Adrenal gland (tissue), 12 donors: ENCODE results near the gene HBZ. TPM values are rescaled to one million over a fixed set of nuclear protein-coding genes. Genes with fewer than 3 reads are reported as not detected.

ENCODE experiments used
- DNase-seq, 7 donors: peaks; one replicate each; pipeline ENCODE4 v3.0.0-alpha.2; 2019 to 2020
- H3K27ac ChIP-seq, 5 donors: fragments of 200-600 bp; sonication (generic) in 4 of 5; 1 replicate in 3 of 5; 2 replicates in 2 of 5; pipeline versions ENCODE4 v1.5.1 to v1.8.0; 2016 to 2020; ENCODE audit warnings: mild to moderate bottlenecking in 1 of 5
- H3K27me3 ChIP-seq: fragments of 200-600 bp; 2 replicates; pipeline ENCODE4 v1.8.0; 2021
- H3K36me3 ChIP-seq, 2 donors: fragments of 200-600 bp; replicated peaks in 1 of 2; 1 replicate in 1 of 2; 2 replicates in 1 of 2; pipeline versions ENCODE4 v1.5.1 to v1.8.0; 2018 to 2022
- H3K4me1 ChIP-seq, 2 donors: fragments of 200-600 bp; replicated peaks in 1 of 2; 1 replicate in 1 of 2; 2 replicates in 1 of 2; pipeline versions ENCODE4 v1.5.1 to v1.8.0; 2018 to 2021
- H3K4me3 ChIP-seq, 4 donors: fragments of 200-600 bp; sonication (generic) in 3 of 4; one replicate each; pipeline ENCODE4 v1.5.1; 2016 to 2018
- H3K9me3 ChIP-seq, 3 donors: fragments of 200-600 bp; sonication (generic) in 1 of 3; replicated peaks in 1 of 3; 1 replicate in 2 of 3; 2 replicates in 1 of 3; pipeline versions ENCODE4 v1.5.1 to v1.8.0; 2016 to 2021
- CTCF ChIP-seq, 6 experiments: fragments of 450-650 bp in 4 of 6; fragments of 200-600 bp in 2 of 6; sonication (generic) in 1 of 6; IDR thresholded peaks; 1 replicate in 5 of 6; 2 replicates in 1 of 6; pipeline versions ENCODE4 v1.5.1 to v1.8.0; 2016 to 2021; ENCODE audit warnings: antibody characterized with exemption in 6 of 6, mild to moderate bottlenecking in 2 of 6, moderate library complexity in 1 of 6
- POLR2A ChIP-seq, 2 donors: fragments of 450-650 bp; IDR thresholded peaks; one replicate each; pipeline ENCODE4 v1.6.1; 2017; ENCODE audit warnings: antibody characterized with exemption in 2 of 2, mild to moderate bottlenecking in 2 of 2, moderate library complexity in 1 of 2
- WGBS, 4 donors: extraction: QIAGEN DNeasy Blood & Tissue Kit in 2 of 4; methylation state at CpG; one replicate each; pipeline versions ENCODE4 v1.1.5 to v1.1.7; 2013 to 2017; 5-methylcytosine and 5-hydroxymethylcytosine counted together
- intact Hi-C, 2 donors: fragments of 100-400 bp; cut with DNase I; formaldehyde crosslinking; loops; one replicate each; pipeline versions ENCODE4 v1.14.1 to v1.15.0; 2022 to 2023
- polyA plus RNA-seq, 3 donors: library from polyadenylated mRNA; stranded (reverse); fragments of 200-250 nt in 2 of 3; fragments of 350-450 nt in 1 of 3; fragmentation: Illumina TruSeq in 1 of 3; extraction: RNeasy Lipid Tissue Mini Kit (QIAGEN cat#74804) in 1 of 3; gene quantifications; one replicate each; pipeline ENCODE4 v1.2.3, GENCODE V29; 2013 to 2014
- total RNA-seq, 9 donors: library from RNA; depleted of rRNA in 4 of 9; stranded (reverse); fragments of >200 nt in 4 of 9; fragments of 120-200 nt in 1 of 9; fragmentation: NEBNext Ultra II Directional in 1 of 9; extraction: Animal tissue kit (Norgen Biotek cat#: 25700) in 1 of 9; gene quantifications; one replicate each; pipeline versions ENCODE4 v1.1.0 to v1.2.4, GENCODE V29; 2013 to 2023
- donor health status: healthy with polysubstance abuse.
- donor health status: Bipolar disorder and iron deficiency.
- donor health status: DM: yes; HTN: yes; CAD: no.
- donor health status: DM: no; HTN: no; CAD: no.
- donor health status: DM: no; HTN: no; CAD: no.
- donor health status: DM: yes; HTN: yes; CAD: no.

Gene HBZ
- total and polyA plus RNA-seq, 12 donors, result 0.61 to 1.3 (median 1.3) TPM; not detected in 9

- no peak overlapping the region for H3K27ac ChIP-seq
- intact Hi-C loops, result loop anchor here in 1 of 2 donors (5.0 kb wide), 1 partner anchor 74 kb away; no protein-coding TSS in a partner anchor
- H3K4me3 ChIP-seq, result peak overlapping the region in 1 of 4 donors; percentile 33
- peak in 6 of 7 donors; percentile 22 to 78 (median 65) for DNase-seq
- TF ChIP-seq CTCF (IDR thresholded peaks at IDR 0.05), result no peak
- TF ChIP-seq POLR2A (IDR thresholded peaks at IDR 0.05), result peak in 1 of 2 donors; percentile 7
- WGBS, 4 donors, result 1 to 3% (median 2%) methylated on average over 13 to 89 of the region's 89 CpGs
- peaks cover 5 to 17% of the 10 kb centered on the region in 2 donors for H3K4me1 ChIP-seq
- H3K9me3 ChIP-seq, result no peaks in the 10 kb centered on the region
- H3K36me3 ChIP-seq, result no peaks in the 10 kb centered on the region
- peaks cover 41% of the 10 kb centered on the region for H3K27me3 ChIP-seq
These were observed 28.5 kb downstream of the HBZ start for GRCh38 chr16:180681-181564.

GRCh38 chr16:181565-182021 lies 29.1 kb downstream of the HBZ start:
- peak in 3 of 7 donors; percentile 78 to 85 (median 80) for DNase-seq
- no peak overlapping the region for H3K4me3 ChIP-seq

GRCh38 chr16:183005-183404 lies 30.6 kb downstream of the HBZ start:
- Histone ChIP-seq H3K4me3 (no peak overlapping the region), H3K36me3 (peaks cover 0 to 9% of the 10 kb centered on the region in 2 donors), H3K27ac (no peak overlapping the region), H3K27me3 (peaks cover 30% of the 10 kb centered on the region), H3K9me3 (no peaks in the 10 kb centered on the region), H3K4me1 (peaks cover 5 to 17% of the 10 kb centered on the region in 2 donors)
- TF ChIP-seq POLR2A (IDR thresholded peaks at IDR 0.05), result no peak
- TF ChIP-seq CTCF (IDR thresholded peaks at IDR 0.05), result no peak
- intact Hi-C loops, result loop anchor here in 1 of 2 donors (5.0 kb wide), 1 partner anchor 76 kb away; no protein-coding TSS in a partner anchor
- no peak for DNase-seq
- 64 to 75% (median 70%) methylated on average over 6 to 7 of the region's 7 CpGs for WGBS, 4 donors

More at GRCh38 chr16:181565-182021, 29.1 kb downstream of the HBZ start:
- TF ChIP-seq POLR2A (IDR thresholded peaks at IDR 0.05), result no peak
- peak; percentile 81 to 96 (median 90) for TF ChIP-seq CTCF (IDR thresholded peaks at IDR 0.05)
- no peak overlapping the region for H3K27ac ChIP-seq
- peaks cover 41% of the 10 kb centered on the region for H3K27me3 ChIP-seq
- WGBS, 4 donors, result 7 to 24% (median 8%) methylated on average over 4 to 22 of the region's 22 CpGs; no CpG with 5 or more reads in 1 of the 4 donors
- H3K9me3 ChIP-seq, result no peaks in the 10 kb centered on the region
- H3K36me3 ChIP-seq, result no peaks in the 10 kb centered on the region
- intact Hi-C loops, result loop anchor here in 1 of 2 donors (5.0 kb wide), 1 partner anchor 74 kb away; no protein-coding TSS in a partner anchor
- peaks cover 5 to 17% of the 10 kb centered on the region in 2 donors for H3K4me1 ChIP-seq

- Histone ChIP-seq H3K27me3 (peaks cover 8% of the 10 kb centered on the region), H3K36me3 (peaks cover 0 to 31% of the 10 kb centered on the region in 2 donors), H3K27ac (no peak overlapping the region), H3K9me3 (no peaks in the 10 kb centered on the region), H3K4me1 (peaks cover 5 to 13% of the 10 kb centered on the region in 2 donors), H3K4me3 (no peak overlapping the region)
- DNase-seq, result no peak
- TF ChIP-seq POLR2A (IDR thresholded peaks at IDR 0.05) (no peak), CTCF (IDR thresholded peaks at IDR 0.05) (no peak)
- 75 to 91% (median 87%) methylated on average over 12 to 13 of the region's 13 CpGs for WGBS, 4 donors
- intact Hi-C loops, result loop anchor here in 1 of 2 donors (5.0 kb wide), 1 partner anchor 78 kb away; no protein-coding TSS in a partner anchor
These were observed 32.8 kb downstream of the HBZ start for GRCh38 chr16:185213-185612.
